ENCODE measurements around the gene DLG1.

The DLG1 gene

DNA sequence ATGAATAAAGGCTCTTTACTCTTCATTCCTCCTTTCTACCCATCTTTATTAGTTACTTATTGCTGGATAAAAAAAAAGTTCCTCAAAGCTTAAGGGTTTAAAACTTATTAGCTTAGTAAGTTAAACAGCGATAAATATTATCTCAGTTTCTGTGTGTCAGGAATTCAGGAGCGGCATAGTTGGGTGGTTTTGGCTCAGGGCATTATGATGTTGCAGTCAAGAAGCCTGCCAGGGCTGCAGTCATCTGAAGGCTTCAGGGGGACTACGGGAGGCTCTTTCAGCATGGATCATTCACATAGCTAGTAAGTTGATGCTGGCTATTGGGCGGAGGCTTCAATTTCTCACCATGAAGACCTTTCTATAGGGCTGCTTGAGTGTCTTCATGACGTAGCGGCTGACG lies 1.9 kb upstream of the DLG1 start:
- TF ChIP-seq, protein P1, sequence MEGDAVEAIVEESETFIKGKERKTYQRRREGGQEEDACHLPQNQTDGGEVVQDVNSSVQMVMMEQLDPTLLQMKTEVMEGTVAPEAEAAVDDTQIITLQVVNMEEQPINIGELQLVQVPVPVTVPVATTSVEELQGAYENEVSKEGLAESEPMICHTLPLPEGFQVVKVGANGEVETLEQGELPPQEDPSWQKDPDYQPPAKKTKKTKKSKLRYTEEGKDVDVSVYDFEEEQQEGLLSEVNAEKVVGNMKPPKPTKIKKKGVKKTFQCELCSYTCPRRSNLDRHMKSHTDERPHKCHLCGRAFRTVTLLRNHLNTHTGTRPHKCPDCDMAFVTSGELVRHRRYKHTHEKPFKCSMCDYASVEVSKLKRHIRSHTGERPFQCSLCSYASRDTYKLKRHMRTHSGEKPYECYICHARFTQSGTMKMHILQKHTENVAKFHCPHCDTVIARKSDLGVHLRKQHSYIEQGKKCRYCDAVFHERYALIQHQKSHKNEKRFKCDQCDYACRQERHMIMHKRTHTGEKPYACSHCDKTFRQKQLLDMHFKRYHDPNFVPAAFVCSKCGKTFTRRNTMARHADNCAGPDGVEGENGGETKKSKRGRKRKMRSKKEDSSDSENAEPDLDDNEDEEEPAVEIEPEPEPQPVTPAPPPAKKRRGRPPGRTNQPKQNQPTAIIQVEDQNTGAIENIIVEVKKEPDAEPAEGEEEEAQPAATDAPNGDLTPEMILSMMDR (IDR thresholded peaks at IDR 0.05; ENCODE audit: insufficient read depth, low read length, poor library complexity, severe bottlenecking), result no peak
- H3K27me3 ChIP-seq (replicated peaks; ENCODE audit: control insufficient read depth, insufficient read depth, low read length), result peaks cover 1% of the 10 kb centered on the region; the same call in 1 of the 2 replicates
- H3K4me3 ChIP-seq (replicated peaks; ENCODE audit: low read depth, low read length), result no peak overlapping the region

DNA sequence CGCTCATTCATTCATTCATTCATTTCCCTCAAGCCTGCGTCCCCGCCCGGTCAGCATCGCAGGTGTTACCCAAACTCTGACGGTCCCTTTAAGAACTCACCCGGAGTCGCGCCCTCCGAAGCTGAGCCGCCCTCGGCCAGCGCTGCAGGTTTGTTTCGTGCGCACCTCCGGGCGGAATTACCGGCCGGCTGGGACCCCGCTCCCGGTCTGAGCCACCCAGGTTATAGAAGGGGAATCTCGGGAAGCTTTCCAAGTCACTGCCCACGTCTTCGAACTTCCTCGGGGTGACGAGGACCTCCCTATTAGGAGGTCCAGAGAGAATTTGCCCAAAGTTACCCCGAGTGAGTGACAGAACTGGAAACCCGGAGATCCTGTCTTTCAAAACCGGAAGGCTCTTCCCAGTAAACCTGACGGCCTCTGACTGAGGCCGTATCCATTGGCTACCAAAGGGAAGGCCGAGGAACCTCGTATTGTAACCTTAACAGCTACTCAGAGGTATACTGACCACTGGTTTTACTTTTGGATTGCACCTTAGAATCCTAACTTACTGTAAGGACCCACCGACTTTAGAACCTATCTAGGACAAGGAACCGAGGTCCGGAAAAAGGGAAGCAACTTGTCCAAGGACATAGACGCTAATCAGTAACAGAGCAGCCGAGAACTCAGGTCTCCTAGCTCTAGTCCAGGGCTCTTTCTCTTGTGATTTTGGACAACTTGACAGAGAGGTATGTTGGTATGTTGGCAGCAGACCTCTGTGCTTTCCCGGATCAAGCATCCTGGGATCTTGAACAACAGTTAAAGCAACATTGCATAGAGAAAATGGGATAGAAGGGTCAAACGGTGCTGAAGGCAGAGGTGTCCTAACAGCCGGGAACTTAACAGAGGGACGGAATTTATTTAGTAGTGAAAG lies 788 bp upstream of the DLG1 start:
- Histone ChIP-seq H3K4me3 (replicated peaks; ENCODE audit: low read depth, low read length) (peak overlapping the region; percentile 98), H3K27me3 (replicated peaks; ENCODE audit: control insufficient read depth, insufficient read depth, low read length) (peaks cover 1% of the 10 kb centered on the region; the same call in 1 of the 2 replicates), H3K36me3 (ENCODE audit: control insufficient read depth, insufficient read depth, low read length) (no peaks in the 10 kb centered on the region)
- TF ChIP-seq, protein P1 (IDR thresholded peaks at IDR 0.05; ENCODE audit: insufficient read depth, low read length, poor library complexity, severe bottlenecking), result no peak
- peak; percentile 62 for DNase-seq (ENCODE audit: extremely low read depth, insufficient read length)

More for the DNA sequence above, 1.9 kb upstream of the DLG1 start:
- no peaks in the 10 kb centered on the region for H3K36me3 ChIP-seq (ENCODE audit: control insufficient read depth, insufficient read depth, low read length)
- no peak for DNase-seq (ENCODE audit: extremely low read depth, insufficient read length)

DNA sequence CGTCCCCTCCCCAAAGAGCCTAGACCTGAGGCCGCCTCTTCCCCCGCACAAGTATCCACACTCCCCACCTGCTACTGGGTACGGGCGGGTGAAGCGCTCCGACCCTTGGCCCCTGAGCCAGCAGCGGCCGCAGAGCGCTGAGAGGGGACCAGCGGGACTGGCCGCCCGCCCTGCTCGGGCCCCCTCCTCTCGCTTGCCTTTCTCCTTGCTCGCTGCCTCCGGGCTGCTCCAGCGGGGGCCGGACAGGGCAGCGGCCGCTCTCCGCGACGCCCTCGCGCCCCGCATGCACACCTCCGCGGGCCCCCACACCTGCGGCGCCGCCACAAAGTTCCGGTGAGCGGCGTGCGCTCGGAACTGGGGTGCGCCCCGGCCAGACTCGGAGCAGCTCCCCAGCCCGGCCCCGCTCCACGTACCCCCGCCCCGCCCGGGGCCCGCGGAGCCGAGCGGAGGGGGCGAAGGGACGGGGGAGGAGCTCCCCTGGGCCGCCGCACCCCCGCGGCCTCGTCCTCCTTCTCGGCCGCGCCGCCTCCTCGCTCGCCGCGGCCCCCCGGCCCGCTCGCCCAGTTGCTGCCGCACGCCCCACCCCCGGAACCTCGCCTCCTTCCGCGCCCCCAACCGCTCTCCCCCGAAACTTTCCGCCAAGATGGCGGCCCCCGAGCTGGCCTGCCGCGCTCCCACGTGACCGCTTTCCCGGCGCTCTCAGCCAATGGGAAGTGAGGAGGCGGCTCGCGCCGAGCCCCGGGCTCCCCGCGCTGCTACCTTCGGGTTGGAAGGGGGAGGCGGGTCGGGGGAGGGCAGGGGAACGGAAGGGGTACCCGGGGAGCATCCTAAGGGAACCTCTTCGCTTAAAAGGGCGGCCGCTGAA lies 704 bp downstream of the DLG1 start:
- Histone ChIP-seq H3K27me3 (replicated peaks; ENCODE audit: control insufficient read depth, insufficient read depth, low read length) (peaks cover 1% of the 10 kb centered on the region; the same call in 1 of the 2 replicates), H3K36me3 (ENCODE audit: control insufficient read depth, insufficient read depth, low read length) (no peaks in the 10 kb centered on the region), H3K4me3 (replicated peaks; ENCODE audit: low read depth, low read length) (peak overlapping the region; percentile 98)
- DNase-seq (ENCODE audit: extremely low read depth, insufficient read length), result peak; percentile 93
- TF ChIP-seq, protein P1 (IDR thresholded peaks at IDR 0.05; ENCODE audit: insufficient read depth, low read length, poor library complexity, severe bottlenecking), result no peak

DNA sequence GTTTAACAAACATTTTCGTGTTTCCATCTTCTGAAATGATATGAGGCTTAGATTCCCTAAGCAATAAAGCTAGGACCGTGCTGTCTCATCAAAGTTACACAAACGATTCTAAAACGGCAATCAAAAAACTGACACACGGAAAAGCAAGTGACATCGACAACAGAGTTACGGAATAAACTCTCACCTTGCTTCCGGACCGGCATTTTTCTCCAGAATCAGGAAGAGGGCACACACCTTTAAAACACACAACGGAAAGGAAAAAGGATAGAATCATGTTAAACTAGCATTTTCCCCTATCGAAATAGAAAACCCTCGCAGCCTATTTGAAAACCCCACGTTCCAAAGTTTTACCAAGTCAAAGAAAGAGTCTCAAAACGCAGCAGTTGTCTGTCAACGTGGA lies 1.4 kb downstream of the DLG1 start:
- Histone ChIP-seq H3K4me3 (replicated peaks; ENCODE audit: low read depth, low read length) (peak overlapping the region; percentile 98), H3K36me3 (ENCODE audit: control insufficient read depth, insufficient read depth, low read length) (no peaks in the 10 kb centered on the region), H3K27me3 (replicated peaks; ENCODE audit: control insufficient read depth, insufficient read depth, low read length) (no peaks in the 10 kb centered on the region)
- TF ChIP-seq, protein P1 (IDR thresholded peaks at IDR 0.05; ENCODE audit: insufficient read depth, low read length, poor library complexity, severe bottlenecking), result no peak
- DNase-seq (ENCODE audit: extremely low read depth, insufficient read length), result no peak

DNA sequence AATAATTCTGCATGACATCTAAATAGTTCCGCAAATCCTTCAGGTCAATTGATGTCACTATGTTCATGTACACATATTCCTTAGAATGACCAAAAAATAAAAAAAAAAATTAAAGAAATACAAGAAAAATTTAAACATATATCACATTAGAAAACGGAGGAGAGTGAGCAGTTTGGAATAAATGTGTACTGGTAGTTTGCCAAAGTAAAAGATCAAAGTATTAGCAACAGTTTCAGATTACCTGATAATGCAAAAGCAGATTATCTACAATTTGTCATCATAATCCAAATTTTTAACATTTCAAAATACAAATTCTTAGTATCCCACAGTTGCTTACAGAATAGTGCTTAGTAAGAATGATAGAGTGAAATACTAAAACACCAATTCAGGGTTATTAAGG lies 1.9 kb downstream of the DLG1 start:
- DNase-seq (ENCODE audit: extremely low read depth, insufficient read length), result no peak
- TF ChIP-seq, protein P1 (IDR thresholded peaks at IDR 0.05; ENCODE audit: insufficient read depth, low read length, poor library complexity, severe bottlenecking), result no peak

More for the DNA sequence above, 1.9 kb downstream of the DLG1 start:
- no peaks in the 10 kb centered on the region for H3K27me3 ChIP-seq (replicated peaks; ENCODE audit: control insufficient read depth, insufficient read depth, low read length)
- H3K4me3 ChIP-seq (replicated peaks; ENCODE audit: low read depth, low read length), result peak overlapping the region; percentile 98
- no peaks in the 10 kb centered on the region for H3K36me3 ChIP-seq (ENCODE audit: control insufficient read depth, insufficient read depth, low read length)

All from GM06990 (cell line).